K562 (cell line): ENCODE data around the gene DYNC1H1.

Experiments
- BHLHE40 ChIP-seq: IDR thresholded peaks from 2 replicates; pipeline ENCODE4 v1.6.1; 2011; ENCODE audit warnings: low read length, improper control_type of control experiment
- CBX3 ChIP-seq, 2 experiments: IDR thresholded peaks; 1 replicate in 1 of 2; 2 replicates in 1 of 2; pipeline ENCODE4 v1.6.1; 2012; ENCODE audit warnings: inconsistent platforms in 2 of 2, low read length in 2 of 2, borderline replicate concordance in 1 of 2, control low read depth in 1 of 2
- EZH2 ChIP-seq: IDR thresholded peaks from 2 replicates; pipeline ENCODE4 v1.6.1; 2012; ENCODE audit warnings: low read depth, mild to moderate bottlenecking, inconsistent platforms, low read length, borderline replicate concordance
- MTA2 ChIP-seq: fragments of 450-650 bp; IDR thresholded peaks from 2 replicates; pipeline ENCODE4 v1.6.1; 2016; ENCODE audit warnings: low read depth
- NFE2L1 ChIP-seq: fragments of 450-650 bp; IDR thresholded peaks from 2 replicates; pipeline ENCODE4 v1.6.1; 2016; ENCODE audit warnings: missing genetic modification characterization, low read depth, mild to moderate bottlenecking, missing compliant biosample characterization, moderate library complexity, borderline replicate concordance
- NR2C1 ChIP-seq, 2 experiments: fragments of 450-650 bp; IDR thresholded peaks; 2 replicates each; pipeline ENCODE4 v1.6.1; 2017; ENCODE audit warnings: mild to moderate bottlenecking in 2 of 2, antibody characterized with exemption in 1 of 2, inconsistent platforms in 1 of 2, missing compliant biosample characterization in 1 of 2, missing genetic modification characterization in 1 of 2
- POLR2A ChIP-seq: fragments of 450-650 bp; conservative IDR thresholded peaks from 2 replicates; pipeline ENCODE4 v1.6.1; 2016
- SP1 ChIP-seq: sonication (generic); formaldehyde crosslinking; IDR thresholded peaks from 2 replicates; pipeline ENCODE4 v1.8.1; 2022; ENCODE audit warnings: mild to moderate bottlenecking, missing genetic modification reagents
- STAT5A ChIP-seq: IDR thresholded peaks from 2 replicates; pipeline ENCODE4 v1.6.1; 2012; ENCODE audit warnings: low read length, inconsistent platforms, borderline replicate concordance
- ZNF318 ChIP-seq, 2 experiments: fragments of 450-650 bp; IDR thresholded peaks; 2 replicates each; pipeline ENCODE4 v1.6.1; 2016; ENCODE audit warnings: mild to moderate bottlenecking in 2 of 2, borderline replicate concordance in 1 of 2, low read depth in 1 of 2, moderate library complexity in 1 of 2
- TF ChIP-seq, protein P1 (sequence below), 3 experiments: IDR thresholded peaks in 2 of 3; conservative IDR thresholded peaks in 1 of 3; 2 replicates each; pipeline ENCODE4 v1.5.1; 2011 to 2012; ENCODE audit warnings: low read length in 3 of 3, mild to moderate bottlenecking in 3 of 3, control low read depth in 2 of 3, improper control_type of control experiment in 1 of 3, inconsistent platforms in 1 of 3, low read depth in 1 of 3, mixed read lengths in 1 of 3, moderate library complexity in 1 of 3; ENCODE audit not compliant: insufficient read depth in 2 of 3
- TF ChIP-seq, protein P2 (sequence below): fragments of 450-650 bp; IDR thresholded peaks from 2 replicates; pipeline ENCODE4 v1.6.1; 2016; ENCODE audit warnings: mild to moderate bottlenecking, moderate library complexity

- TF ChIP-seq ZNF318 (IDR thresholded peaks at IDR 0.05; ENCODE audit: borderline replicate concordance in 1 of 2, low read depth in 1 of 2) (no peak), POLR2A (no peak), NFE2L1 (tag) (no peak), SP1 (CRISPR knock-in tag) (no peak), EZH2 (no peak), MTA2 (no peak), CBX3 (IDR thresholded peaks at IDR 0.05; ENCODE audit: borderline replicate concordance in 1 of 2, low read length in 2 of 2) (no peak), NR2C1 (IDR thresholded peaks at IDR 0.05) (no peak), NR2C1 (tag; IDR thresholded peaks at IDR 0.05) (no peak), BHLHE40 (no peak), STAT5A (no peak)
- TF ChIP-seq, protein P1, sequence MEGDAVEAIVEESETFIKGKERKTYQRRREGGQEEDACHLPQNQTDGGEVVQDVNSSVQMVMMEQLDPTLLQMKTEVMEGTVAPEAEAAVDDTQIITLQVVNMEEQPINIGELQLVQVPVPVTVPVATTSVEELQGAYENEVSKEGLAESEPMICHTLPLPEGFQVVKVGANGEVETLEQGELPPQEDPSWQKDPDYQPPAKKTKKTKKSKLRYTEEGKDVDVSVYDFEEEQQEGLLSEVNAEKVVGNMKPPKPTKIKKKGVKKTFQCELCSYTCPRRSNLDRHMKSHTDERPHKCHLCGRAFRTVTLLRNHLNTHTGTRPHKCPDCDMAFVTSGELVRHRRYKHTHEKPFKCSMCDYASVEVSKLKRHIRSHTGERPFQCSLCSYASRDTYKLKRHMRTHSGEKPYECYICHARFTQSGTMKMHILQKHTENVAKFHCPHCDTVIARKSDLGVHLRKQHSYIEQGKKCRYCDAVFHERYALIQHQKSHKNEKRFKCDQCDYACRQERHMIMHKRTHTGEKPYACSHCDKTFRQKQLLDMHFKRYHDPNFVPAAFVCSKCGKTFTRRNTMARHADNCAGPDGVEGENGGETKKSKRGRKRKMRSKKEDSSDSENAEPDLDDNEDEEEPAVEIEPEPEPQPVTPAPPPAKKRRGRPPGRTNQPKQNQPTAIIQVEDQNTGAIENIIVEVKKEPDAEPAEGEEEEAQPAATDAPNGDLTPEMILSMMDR (IDR thresholded peaks at IDR 0.05 in 2 of 3, conservative IDR thresholded peaks at IDR 0.05 in 1 of 3; ENCODE audit: insufficient read depth in 2 of 3, low read depth in 1 of 3, low read length in 3 of 3): no peak
- TF ChIP-seq, protein P2, sequence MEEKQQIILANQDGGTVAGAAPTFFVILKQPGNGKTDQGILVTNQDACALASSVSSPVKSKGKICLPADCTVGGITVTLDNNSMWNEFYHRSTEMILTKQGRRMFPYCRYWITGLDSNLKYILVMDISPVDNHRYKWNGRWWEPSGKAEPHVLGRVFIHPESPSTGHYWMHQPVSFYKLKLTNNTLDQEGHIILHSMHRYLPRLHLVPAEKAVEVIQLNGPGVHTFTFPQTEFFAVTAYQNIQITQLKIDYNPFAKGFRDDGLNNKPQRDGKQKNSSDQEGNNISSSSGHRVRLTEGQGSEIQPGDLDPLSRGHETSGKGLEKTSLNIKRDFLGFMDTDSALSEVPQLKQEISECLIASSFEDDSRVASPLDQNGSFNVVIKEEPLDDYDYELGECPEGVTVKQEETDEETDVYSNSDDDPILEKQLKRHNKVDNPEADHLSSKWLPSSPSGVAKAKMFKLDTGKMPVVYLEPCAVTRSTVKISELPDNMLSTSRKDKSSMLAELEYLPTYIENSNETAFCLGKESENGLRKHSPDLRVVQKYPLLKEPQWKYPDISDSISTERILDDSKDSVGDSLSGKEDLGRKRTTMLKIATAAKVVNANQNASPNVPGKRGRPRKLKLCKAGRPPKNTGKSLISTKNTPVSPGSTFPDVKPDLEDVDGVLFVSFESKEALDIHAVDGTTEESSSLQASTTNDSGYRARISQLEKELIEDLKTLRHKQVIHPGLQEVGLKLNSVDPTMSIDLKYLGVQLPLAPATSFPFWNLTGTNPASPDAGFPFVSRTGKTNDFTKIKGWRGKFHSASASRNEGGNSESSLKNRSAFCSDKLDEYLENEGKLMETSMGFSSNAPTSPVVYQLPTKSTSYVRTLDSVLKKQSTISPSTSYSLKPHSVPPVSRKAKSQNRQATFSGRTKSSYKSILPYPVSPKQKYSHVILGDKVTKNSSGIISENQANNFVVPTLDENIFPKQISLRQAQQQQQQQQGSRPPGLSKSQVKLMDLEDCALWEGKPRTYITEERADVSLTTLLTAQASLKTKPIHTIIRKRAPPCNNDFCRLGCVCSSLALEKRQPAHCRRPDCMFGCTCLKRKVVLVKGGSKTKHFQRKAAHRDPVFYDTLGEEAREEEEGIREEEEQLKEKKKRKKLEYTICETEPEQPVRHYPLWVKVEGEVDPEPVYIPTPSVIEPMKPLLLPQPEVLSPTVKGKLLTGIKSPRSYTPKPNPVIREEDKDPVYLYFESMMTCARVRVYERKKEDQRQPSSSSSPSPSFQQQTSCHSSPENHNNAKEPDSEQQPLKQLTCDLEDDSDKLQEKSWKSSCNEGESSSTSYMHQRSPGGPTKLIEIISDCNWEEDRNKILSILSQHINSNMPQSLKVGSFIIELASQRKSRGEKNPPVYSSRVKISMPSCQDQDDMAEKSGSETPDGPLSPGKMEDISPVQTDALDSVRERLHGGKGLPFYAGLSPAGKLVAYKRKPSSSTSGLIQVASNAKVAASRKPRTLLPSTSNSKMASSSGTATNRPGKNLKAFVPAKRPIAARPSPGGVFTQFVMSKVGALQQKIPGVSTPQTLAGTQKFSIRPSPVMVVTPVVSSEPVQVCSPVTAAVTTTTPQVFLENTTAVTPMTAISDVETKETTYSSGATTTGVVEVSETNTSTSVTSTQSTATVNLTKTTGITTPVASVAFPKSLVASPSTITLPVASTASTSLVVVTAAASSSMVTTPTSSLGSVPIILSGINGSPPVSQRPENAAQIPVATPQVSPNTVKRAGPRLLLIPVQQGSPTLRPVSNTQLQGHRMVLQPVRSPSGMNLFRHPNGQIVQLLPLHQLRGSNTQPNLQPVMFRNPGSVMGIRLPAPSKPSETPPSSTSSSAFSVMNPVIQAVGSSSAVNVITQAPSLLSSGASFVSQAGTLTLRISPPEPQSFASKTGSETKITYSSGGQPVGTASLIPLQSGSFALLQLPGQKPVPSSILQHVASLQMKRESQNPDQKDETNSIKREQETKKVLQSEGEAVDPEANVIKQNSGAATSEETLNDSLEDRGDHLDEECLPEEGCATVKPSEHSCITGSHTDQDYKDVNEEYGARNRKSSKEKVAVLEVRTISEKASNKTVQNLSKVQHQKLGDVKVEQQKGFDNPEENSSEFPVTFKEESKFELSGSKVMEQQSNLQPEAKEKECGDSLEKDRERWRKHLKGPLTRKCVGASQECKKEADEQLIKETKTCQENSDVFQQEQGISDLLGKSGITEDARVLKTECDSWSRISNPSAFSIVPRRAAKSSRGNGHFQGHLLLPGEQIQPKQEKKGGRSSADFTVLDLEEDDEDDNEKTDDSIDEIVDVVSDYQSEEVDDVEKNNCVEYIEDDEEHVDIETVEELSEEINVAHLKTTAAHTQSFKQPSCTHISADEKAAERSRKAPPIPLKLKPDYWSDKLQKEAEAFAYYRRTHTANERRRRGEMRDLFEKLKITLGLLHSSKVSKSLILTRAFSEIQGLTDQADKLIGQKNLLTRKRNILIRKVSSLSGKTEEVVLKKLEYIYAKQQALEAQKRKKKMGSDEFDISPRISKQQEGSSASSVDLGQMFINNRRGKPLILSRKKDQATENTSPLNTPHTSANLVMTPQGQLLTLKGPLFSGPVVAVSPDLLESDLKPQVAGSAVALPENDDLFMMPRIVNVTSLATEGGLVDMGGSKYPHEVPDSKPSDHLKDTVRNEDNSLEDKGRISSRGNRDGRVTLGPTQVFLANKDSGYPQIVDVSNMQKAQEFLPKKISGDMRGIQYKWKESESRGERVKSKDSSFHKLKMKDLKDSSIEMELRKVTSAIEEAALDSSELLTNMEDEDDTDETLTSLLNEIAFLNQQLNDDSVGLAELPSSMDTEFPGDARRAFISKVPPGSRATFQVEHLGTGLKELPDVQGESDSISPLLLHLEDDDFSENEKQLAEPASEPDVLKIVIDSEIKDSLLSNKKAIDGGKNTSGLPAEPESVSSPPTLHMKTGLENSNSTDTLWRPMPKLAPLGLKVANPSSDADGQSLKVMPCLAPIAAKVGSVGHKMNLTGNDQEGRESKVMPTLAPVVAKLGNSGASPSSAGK: no peak
These were observed 88.1 kb downstream of the DYNC1H1 start for GRCh38 chr14:102052522-102052921.
